Left colon (tissue), 2 donors: ENCODE measurements around the gene CYP4B1. TPM values are rescaled to one million over a fixed set of nuclear protein-coding genes. Genes with fewer than 3 reads are reported as not detected.
"Not testable (repeated sequence)": the region's sequence is repeated elsewhere in the genome, so short reads cannot be mapped to it uniquely, and the experiment has no call there.

Source experiments
- ATAC-seq: fragments of 200-7000 bp; cut with Tn5 transposase; one replicate; pipeline ENCODE4 v1.9.1; 2020; ENCODE audit warnings: mild to moderate bottlenecking, moderate library complexity
- DNase-seq, 2 donors: peaks; one replicate each; pipeline ENCODE4 v3.0.0-alpha.2; 2020
- intact Hi-C, 2 donors: fragments of 100-400 bp; cut with DNase I in 1 of 2; cut with micrococcal nuclease in 1 of 2; formaldehyde crosslinking; loops; one replicate each; pipeline versions ENCODE4 v1.11.2 to v1.14.0; 2022; cut with DNase I, micrococcal nuclease
- long read RNA-seq: library from polyadenylated mRNA; unstranded; transcript quantifications from one replicate; pipeline ENCODE4 v2.0.0, GENCODE V29; 2021
- total RNA-seq, 2 donors: library from RNA; stranded (reverse); fragmentation: NEBNext Ultra II Directional; extraction: Animal tissue kit (Norgen Biotek cat#: 25700); gene quantifications; one replicate each; pipeline ENCODE4 v1.2.1, GENCODE V29; 2021
- donor health status: DM: no; HTN: no; CAD: no.
- donor health status: DM: yes; HTN: yes; CAD: no.

The CYP4B1 gene
- total RNA-seq = 1 to 10 TPM; 2.1 to 2.9 TPM
- long read RNA-seq, transcript CYP4B1-203 (12 exons, 2,110 nt) = major isoform, 6 of 10 reads
- long read RNA-seq, partial matches to known transcripts = 3 of 10 reads
- long read RNA-seq, other reads (novel, unspliced or antisense) = 0 of 10 reads

DNA sequence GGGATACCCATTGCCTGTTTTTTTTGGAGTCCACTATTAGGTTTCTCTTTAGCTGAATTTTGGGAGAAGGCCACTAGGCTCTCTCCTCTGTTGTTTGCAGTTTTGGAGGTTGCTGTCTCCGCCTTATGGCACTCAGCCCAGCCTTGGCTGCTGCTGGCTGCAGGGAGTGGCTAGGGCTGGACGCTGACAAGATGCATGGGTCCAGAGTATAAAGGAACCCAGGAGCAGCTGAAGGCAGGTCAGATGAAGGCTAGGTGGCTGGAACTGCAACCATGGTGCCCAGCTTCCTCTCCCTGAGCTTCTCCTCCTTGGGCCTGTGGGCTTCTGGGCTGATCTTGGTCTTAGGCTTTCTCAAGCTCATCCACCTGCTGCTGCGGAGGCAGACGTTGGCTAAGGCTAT lies at the start of gene CYP4B1:
CYP4B1 (plus strand) TSS at position 237 of the 400 bp plus-strand sequence; CDS start at position 273, 36 bp downstream.
- peak; percentile 84 for ATAC-seq
- intact Hi-C loops = no loop called here
- DNase-seq = peak in 1 of 2 donors; percentile 34

DNA sequence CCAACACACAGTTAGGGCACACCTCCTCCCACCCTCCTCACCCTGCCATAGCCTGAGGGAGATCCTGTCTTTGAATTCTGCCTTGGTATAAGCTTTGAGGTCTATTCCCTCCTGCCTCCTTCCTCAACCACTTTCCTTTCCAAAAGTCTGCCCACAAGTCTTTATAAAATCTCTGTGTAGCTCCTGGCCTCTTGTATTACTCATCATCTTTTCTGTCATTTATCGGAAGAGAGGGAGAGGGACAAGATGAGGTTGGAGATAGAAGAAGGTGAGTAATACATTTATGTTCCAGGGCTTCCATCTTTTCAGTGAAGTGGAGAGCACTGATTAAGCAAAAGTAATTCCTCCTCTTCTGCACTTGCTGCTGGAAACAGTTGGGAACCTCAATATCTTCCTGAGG lies 49.4 kb upstream of the CYP4B1 start:
- ATAC-seq (no peak), DNase-seq (no peak)
- intact Hi-C loops = no loop called here

DNA sequence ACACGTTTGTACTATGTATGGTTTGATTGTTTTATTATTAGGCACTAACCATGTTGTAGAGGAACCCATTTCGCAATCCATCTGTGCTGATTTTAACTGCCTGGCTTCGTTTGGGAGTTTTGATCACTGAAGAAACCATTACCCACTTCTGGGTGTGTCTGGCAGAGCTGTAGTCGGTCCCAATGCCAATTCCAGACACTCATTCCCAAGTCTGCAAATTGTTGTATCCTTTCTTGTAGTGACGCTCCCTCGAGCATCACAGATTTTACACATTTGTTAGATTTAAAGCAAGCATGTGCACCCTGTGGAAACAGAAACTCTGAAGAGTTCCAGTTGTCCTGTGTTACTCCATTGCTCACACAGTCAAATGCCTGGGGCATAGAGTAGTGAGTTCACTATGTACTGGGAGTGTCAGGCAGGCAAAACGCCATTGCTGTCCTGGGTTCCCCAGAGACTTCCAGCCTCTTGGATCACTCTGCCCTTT lies 48.9 kb upstream of the CYP4B1 start:
- ATAC-seq (no peak), DNase-seq (no peak)
- intact Hi-C loops = no loop called here

DNA sequence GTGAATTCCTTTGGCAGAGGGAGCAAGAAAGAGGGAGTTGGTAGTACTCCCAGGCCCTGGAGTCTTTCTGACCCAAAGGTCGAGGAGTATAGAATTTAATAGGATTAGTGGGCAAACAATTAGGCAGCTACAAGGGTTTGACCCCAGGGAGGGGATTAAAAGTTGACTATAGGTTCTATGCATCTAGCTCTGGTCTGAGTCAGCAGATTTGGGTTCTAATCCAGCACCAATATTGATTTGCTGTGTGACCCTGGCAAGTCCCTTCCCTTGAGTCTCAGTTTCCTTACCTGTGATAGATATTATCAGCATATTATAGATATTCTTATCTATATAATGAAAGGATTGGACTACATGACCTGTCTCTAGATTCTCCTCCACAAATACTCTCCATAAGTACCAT lies 44.9 kb upstream of the CYP4B1 start:
- no peak for DNase-seq
- ATAC-seq = no peak
- intact Hi-C loops = no loop called here

DNA sequence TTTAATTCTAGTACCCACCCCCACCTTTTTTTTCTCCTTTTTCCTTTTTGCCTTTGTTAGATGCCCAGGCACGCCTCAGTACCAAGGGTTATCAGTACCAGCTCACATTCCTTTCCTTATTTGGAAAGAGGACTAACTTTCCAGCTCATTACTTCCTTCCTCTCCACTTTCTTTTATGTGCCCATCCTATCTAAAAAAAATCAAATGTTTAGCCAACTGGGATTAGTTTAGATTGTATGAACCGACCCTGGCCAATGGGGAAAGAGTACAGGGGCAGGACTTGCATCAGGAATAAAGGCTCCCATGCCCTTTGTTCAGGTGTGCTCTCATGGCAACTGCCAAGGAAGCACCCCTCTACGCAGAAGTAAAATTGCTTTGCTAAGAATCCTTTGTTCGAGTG lies 44.1 kb upstream of the CYP4B1 start:
- intact Hi-C loops, ATAC-seq, DNase-seq: not testable (repeated sequence)

DNA sequence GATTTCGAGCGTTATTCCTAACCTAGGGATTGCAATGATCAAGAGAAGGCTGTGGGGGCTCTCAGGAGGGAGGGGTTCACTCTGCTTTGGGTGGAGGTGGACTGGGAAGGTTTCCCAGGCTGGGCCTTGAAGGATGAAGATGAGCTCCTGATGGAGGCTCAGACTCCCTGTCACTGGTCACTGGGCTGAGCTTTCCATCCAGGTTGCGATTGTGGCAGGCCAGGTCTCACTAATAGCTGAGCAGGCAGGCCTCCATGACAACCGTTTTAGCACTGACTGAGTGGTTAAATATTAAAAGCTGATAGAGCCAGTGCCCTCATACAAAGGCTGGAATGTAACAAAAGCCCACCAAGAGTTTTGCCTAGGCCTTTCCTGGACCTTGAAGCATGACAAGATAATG lies 43.7 kb upstream of the CYP4B1 start:
- intact Hi-C loops = no loop called here
- ATAC-seq (no peak), DNase-seq (no peak)

DNA sequence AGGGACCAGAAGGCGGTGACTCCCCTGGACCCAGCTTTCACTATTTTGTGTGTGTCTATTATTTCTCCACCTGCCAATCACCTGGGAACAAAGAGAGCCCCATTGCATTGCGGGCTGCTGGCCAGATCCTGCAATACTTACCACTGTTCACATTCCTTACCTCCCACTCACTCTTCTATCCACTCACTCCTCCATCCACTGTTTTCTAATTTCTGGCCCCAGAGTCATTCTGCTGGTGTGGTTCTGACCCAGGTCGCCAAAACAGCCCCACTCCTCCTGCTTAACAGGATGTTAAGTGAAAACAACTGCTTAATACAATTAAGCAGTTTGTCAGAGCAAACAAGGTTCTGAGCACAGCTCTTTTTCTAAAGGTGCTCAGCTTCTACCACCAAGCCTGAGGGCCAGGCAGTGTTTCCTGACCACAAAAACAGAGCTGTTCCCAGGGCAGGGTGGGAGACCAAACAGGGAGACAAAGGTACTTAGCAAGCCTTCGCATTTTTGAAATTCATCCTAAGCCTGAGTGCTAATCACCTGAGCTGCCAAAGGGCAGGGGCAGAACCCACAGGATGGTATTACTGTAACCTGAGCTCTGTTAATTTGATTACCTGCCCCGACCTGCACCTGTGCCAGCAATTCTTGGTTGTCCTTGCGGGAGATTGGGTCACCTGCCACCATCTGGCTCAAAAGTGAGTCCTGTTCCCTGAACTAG lies 41.4 kb upstream of the CYP4B1 start:
- intact Hi-C loops = no loop called here
- DNase-seq (no peak), ATAC-seq (no peak)

DNA sequence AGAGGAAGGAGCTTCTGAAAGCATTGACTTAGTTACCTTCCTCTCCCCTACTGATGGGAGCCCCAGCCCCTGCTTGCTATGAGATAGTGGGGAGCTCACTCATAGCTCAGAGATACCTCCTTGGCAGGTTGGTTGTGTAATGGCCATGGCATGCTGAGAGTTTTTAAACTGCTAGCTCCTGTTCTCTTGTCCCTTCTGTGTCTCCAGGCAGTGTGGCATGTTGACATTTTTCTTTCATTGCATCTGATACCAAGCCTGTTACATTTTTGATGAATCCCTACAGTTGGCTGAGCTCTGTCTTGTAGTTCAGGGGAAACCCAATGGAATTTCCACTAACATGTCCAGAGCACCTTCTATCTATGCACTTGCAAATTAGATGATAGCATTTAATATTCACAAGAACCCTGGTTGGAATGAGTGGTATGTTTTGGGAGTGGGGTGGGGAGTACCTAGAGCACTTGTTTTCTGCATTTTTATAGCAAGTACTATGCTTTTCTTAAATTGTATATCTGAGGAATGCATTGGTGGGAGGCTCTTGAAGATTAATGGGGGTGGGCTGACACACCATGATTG lies 40.8 kb upstream of the CYP4B1 start:
- intact Hi-C loops = no loop called here
- no peak for DNase-seq
- ATAC-seq = no peak

DNA sequence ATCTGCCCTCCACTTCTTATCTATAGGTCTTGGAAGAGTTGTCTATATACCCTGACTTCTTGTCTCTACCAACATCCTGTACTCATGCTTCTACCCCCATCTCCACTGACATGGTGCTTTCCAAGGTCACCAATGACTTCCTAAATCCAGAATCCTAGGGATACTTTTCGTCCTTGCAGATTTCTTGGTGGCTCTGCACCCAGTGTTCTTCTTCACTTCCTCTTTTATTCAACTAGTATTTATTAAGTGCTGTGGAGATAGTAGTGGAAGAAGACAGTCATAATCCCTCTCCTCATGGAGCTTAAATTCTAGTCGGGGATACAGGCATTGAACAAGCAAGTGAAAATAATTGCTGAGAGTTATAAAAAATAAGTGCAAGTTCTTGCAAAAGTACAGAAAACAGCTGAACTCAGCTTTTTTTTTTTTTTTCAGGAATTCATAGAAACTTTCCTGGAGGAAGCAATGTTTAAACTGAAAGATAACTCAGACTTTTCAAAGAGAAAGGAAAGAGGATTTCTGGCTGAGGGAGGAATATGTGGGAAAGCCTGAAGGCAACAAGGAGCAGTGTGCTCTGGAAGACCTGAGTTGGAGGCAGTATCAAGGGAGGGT lies 38.2 kb upstream of the CYP4B1 start:
- intact Hi-C loops = no loop called here
- DNase-seq = no peak
- no peak for ATAC-seq

DNA sequence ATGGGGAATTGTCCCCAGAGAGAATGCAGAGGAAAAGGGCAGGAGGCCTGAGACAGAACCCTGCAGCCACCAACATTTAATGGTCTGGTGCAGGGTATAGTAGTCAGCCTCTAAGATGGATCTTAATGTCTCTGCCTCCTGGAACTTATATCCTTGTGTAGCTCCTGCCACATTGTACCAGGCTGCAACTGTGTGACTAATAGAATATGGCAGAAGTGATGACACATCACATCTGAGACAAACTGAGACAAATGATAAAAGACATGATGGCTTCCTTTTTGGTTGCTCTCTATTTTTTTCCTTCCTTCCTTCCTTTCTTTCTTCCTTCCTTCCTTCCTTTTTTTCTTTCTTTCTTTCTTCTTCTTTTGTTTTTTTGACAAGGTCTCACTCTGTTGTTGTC lies 37.1 kb upstream of the CYP4B1 start:
- DNase-seq (no peak), ATAC-seq (no peak)
- intact Hi-C loops = no loop called here

DNA sequence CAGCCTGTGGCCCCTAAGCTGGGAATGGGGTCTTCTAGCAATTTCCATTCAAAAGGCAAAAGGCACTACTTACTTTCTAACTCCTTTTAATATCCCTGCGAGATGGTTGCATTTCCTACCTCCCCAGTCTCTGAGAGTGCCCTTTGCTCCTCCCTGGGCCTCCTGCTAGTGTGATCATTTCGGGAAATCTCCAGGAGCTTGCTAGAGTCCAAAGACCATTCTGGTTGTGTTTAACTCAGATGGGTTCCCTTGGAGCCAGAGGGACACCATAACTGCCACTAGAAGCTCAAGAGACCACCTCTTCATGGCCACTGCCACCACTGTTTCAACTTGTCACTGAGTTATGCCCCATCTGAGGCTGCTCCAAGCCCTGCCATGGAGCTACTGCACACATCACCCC lies 34.4 kb upstream of the CYP4B1 start:
- ATAC-seq = peak; percentile 52
- DNase-seq = no peak
- intact Hi-C loops = no loop called here

DNA sequence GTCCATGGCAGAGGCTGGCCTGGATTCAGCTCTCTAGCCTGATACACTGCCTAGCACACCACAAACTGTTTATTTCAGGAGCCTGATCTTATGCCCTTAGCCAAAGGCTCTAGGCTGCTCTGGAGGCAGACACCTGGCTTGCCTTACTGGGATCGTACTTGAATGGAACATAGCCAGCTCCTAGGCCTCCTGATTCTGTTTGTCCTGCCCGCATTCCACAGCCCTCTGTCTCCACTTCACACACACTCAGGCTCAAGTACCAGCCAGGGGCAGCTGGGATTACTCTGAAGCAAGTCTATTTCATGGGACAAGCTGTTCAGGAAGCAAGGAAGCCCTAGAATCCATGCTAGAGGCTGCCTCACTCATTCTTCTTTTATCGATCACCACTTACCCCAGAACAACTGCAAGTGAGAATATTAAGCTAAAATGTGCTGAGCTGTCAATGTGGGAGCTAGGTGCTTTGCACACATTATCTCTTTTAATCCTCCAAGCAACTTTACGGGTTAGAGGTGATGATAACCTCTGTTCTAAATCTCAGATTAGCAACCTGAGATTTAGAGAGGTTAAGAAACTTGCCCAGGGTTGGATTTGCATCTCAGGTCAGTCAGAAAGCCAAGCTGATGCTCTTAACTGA lies 31.1 kb upstream of the CYP4B1 start:
- intact Hi-C loops = no loop called here
- ATAC-seq = no peak
- no peak for DNase-seq

DNA sequence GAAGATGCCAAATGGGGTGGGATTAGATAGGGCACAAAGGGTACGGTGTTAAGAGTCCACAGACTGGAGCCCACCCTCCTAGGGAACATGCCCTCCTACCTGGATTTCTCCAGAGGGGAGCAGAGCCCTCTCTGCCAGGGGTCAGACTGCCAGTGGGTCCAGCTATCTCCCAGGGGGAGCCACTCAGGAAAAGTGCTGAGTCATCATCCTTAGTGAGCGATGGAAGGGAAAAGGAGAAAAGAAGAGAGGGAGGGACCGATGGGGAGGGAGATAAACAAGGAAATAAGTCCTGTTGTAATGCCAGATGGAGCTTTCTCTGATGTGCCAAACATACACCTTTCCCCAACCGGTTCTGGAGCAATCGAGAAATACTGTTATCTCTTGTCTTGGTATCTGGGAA lies 30.4 kb upstream of the CYP4B1 start:
- ATAC-seq (no peak), DNase-seq (no peak)
- intact Hi-C loops = no loop called here

DNA sequence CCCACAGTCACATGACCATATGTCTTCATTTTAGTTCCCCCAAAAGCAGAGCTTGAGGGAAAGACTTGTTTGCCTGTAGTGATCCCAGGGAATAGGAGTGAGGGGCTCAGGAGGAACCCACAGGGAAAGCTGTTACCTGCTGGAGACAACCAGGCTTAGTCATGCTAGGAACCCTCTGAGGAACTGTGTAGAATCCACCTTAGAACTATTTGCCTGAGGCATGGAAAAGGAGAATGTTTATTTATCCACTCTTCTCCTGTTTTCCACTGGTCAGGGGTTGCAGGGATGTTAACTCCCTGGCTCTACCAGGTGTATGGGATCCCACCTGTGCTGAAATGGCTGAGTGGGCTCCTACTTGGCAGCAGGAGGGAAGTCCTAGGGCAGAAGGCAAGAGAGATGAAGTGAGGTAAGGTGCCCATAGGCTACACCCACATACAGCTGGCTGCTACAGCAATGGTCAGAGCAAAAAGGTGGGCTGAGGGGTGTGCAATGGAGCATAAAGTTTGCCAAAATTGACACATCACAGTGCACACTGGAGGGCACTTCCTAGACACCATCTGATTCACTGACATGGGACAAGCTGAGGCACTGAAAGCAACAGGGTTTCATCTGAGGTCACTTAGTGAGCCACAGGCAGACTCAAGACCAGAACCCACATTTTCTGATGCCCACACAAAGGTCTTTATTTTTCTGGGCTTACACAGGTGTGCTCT lies 29.7 kb upstream of the CYP4B1 start:
- intact Hi-C loops = no loop called here
- no peak for DNase-seq
- no peak for ATAC-seq

DNA sequence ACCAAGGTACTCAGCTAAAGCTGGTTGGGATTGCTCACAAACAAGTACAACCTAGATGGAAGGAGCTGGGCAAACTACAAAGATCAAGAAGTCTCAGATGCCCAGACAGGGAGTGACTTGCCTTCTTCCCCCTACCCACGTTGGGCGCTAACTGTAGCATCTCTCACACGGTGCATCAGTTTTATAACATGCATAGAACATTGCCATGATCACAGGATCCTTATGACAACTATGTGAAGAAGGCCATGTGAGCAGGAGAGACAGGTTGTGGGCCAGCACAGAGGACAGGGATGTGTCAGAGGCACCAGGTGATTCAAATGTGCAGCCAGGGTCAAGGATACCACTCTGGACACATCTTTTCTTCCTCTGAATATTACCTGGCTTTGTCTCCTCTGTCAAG lies 28.3 kb upstream of the CYP4B1 start:
- intact Hi-C loops = no loop called here
- DNase-seq (no peak), ATAC-seq (no peak)

DNA sequence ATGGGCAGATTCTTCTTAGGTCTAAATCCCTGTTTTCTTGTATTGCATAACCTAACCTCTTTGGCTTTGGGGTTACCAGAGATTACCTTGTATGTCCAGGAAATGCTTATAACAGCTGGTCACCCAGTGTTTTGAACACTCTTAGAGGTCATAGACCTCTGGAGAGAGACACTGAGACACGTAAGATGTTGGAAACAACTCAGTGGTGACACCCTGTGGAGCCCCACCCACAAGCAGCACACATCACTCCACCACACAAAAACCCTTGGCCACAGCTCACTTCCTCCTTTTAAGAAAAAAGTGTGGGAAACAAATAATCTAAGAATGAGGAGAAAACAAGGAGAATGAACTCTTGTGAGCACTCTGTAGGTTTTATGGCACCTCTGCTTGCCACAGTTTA lies 26.3 kb upstream of the CYP4B1 start:
- DNase-seq = no peak
- ATAC-seq = no peak
- intact Hi-C loops = no loop called here

DNA sequence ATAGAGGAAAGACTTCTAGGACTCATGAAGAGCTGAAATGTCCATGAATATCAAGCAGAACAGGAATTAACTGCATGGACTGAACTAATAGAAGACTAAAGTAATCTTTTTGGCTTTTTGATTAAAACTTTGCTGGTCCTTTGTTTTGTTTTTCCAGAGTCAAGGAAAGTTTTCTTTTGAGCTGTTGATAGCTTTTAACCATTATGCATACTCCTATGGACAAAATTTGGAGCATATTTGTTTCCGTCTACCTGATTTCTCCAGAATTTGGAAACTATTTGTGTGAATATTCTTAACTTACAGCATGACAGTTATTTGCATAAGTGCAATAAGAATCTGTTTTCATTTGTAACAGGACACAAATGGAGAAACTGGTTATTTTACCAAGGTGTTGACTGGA lies 24.5 kb upstream of the CYP4B1 start:
- DNase-seq (no peak), ATAC-seq (no peak)
- intact Hi-C loops = no loop called here

DNA sequence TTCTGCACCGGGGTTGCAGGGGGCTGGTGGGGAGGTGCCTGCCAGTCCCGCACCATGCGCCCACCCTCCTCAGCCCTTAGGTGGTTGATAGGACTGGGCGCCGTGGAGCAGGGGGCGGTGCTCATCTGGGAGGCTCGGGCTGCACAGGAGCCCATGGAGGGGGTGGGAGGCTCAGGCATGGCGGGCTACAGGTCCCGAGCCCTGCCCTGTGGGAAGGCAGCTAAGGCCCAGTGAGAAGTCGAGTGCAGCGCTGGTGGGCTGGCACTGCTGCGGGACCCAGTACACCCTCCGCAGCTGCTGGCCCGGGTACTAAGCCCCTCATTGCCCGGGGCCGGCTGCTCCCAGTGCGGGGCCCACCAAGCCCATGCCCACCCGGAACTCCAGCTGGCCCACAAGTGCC lies 20.4 kb upstream of the CYP4B1 start:
- DNase-seq = not testable (repeated sequence)

DNA sequence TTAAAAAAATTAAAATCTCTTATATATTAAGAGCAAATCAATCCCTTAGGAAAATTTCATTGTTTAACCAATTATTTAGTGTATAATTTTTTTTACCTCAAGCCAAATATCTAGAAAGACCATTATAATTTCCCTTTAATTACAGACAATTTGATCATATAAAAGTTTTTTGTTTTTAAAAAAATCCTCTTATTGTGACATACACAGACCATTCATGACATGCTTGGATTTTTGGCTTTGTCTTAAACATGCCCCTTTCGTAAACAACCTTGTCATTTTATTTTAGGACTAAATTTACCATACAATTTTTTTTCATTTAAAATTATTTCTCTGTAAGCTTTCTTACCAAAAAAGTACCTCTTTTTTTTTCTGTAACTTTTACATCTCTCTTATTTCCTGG lies 14.2 kb upstream of the CYP4B1 start:
- ATAC-seq (no peak), DNase-seq (no peak)
- intact Hi-C loops = no loop called here

More for the DNA sequence above, 20.4 kb upstream of the CYP4B1 start:
- ATAC-seq, intact Hi-C loops: not testable (repeated sequence)
